ENCODE data around the gene KLK3.
"Not testable (repeated sequence)": the region's sequence is repeated elsewhere in the genome, so short reads cannot be mapped to it uniquely, and the experiment has no call there.

The KLK3 gene

DNA sequence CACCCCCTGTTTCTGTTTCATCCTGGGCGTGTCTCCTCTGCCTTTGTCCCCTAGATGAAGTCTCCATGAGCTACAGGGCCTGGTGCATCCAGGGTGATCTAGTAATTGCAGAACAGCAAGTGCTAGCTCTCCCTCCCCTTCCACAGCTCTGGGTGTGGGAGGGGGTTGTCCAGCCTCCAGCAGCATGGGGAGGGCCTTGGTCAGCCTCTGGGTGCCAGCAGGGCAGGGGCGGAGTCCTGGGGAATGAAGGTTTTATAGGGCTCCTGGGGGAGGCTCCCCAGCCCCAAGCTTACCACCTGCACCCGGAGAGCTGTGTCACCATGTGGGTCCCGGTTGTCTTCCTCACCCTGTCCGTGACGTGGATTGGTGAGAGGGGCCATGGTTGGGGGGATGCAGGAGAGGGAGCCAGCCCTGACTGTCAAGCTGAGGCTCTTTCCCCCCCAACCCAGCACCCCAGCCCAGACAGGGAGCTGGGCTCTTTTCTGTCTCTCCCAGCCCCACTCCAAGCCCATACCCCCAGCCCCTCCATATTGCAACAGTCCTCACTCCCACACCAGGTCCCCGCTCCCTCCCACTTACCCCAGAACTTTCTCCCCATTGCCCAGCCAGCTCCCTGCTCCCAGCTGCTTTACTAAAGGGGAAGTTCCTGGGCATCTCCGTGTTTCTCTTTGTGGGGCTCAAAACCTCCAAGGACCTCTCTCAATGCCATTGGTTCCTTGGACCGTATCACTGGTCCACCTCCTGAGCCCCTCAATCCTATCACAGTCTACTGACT, at the start of gene KLK3:
Gene KLK3, plus strand, starts transcription at position 280 of the 775 bp plus-strand sequence. Its CDS starts 41 bp downstream, at position 321.
- DNase-seq, result no peak

GRCh38 chr19:50808856-50809255, 45.9 kb upstream of the KLK3 start:
- no peak for DNase-seq

DNA sequence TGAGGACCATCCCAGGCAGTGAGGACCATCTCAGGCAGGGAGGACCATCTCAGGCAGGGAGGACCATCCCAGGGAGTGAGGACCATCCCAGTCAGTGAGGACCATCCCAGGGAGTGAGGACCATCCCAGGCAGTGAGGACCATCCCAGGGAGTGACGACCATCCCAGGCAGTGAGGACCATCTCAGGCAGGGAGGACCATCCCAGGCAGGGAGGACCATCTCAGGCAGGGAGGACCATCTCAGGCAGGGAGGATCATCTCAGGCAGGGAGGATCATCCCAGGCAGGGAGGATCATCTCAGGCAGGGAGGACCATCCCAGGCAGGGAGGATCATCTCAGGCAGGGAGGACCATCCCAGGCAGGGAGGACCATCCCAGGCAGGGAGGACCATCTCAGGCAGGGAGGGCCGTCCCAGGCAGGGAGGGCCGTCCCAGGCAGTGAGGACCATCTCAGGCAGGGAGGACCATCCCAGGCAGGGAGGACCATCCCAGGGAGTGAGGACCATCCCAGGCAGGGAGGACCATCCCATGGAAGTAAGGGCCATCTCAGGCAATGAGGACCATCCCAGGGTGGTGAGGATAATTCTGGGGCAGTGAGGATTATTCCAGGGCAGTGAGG, 43.0 kb upstream of the KLK3 start:
- not testable (repeated sequence) for DNase-seq

DNA sequence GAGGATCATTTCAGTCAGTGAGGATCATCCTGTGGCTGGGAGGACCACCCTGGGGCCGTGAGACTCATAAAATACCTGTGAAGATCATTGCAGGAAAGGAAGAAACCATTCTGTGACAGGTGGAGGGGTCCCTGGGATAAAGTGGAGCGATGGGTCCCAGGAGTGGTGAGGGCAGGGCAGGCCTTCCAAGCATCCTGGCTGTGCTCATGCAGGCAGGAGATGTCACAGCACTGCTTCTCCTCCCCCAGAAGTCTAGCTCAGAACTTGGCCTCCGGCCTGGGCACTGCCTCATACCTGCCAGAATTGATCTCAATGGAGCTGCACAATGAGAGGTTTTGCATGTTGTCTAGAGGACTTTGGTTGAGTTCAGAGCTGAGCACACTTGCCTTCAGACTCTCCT, 42.2 kb upstream of the KLK3 start:
- DNase-seq, result no peak

DNA sequence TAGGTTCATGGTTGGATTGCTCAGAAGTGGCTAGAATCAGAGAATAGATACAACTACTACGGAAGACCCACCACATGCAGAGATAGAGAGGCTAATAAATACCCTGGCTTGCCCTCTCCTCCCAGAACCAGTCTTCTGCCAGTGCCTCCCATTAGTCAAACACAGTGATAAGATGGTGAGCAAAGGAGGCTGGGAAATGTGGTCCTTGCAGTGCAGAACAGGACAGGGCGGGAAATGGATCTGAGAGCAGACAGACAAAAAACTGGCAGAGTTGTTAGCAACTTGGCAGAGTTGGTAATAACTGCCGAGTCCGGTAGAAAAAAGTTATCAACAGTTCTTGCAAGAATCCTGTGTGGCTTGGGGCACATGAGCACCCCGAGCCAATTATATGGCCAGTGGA, 39.8 kb upstream of the KLK3 start:
- DNase-seq, result no peak

DNA sequence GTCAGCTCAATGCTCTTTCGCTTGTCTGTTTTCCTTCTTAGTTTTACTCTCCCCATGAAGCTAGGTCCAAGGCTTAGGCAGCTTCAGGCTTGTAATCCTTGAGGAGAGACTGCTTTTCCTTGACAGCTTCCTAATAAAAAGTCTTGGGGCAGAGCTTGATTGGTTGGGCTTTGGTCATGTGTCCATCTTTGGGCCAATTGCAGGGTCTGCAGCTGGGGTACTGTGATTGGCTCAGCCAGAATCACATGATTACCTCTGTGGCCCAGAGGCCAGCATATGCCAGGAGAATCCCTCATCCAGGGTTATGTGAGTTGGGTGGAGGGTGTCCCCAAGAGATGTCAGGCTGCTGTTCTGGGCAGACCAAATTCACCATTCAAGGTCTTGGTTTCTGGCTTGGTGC, 39.3 kb upstream of the KLK3 start:
- no peak for DNase-seq

GRCh38 chr19:50817941-50818858, 36.5 kb upstream of the KLK3 start:
- peak; percentile 81 for DNase-seq

GRCh38 chr19:50818859-50819472, 35.7 kb upstream of the KLK3 start:
- DNase-seq, result no peak

DNA sequence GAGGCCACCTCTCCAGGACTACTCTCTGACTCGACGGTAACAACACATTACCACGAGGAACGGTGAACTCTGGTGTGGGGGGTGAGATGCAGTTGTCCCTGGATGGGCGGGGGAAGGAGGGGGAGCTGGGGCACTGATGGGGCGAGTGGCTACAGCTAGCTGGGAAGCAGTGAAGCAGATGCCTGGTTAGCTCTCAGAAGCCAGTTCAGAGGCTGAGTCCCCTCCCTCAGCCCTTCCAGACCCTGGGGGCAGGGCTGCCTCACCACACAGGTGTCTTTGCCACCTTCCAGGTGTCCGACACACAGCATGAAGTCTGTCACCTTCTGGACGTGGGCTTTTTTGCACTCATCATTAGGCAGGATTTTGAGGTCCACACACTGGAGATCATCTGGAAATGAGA, 35.1 kb upstream of the KLK3 start:
- no peak for DNase-seq

GRCh38 chr19:50820086-50820485, 34.6 kb upstream of the KLK3 start:
- no peak for DNase-seq

DNA sequence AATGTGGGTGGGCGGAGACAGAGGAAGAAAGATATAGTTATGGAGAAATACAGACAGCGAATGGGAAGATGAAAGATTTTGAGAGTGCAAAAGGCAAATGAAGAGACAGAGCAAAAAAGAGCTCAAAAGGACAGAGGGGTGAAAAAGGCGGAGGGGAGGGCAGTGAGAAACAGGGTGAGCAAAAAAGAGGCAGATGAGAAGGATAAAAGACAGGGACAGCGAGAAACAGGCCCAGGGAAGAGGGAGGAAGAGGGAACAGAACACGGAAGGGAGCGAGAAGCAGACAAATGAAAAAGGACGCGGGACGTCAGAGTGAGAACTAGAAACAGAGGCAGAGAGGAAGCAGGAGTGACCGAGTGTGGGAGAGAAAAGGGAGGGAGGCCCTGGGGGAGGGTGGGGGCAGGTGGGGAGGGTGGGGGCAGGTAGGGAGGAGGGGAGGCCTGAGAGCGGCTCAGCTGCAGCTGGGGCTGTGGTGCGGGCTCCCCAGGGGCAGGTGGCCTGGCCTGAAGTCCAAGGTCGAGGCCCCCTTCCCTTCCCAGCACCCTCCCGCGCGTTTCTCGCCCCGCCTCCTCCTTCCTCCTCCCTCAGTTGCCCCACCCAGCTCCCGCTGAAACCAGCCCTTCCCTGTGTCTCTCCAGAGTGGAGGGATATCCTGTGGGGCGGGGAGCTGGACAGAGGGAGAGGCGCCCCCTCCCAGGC, 34.0 kb upstream of the KLK3 start:
- no peak for DNase-seq

GRCh38 chr19:50821248-50821612, 33.5 kb upstream of the KLK3 start:
- DNase-seq, result no peak

DNA sequence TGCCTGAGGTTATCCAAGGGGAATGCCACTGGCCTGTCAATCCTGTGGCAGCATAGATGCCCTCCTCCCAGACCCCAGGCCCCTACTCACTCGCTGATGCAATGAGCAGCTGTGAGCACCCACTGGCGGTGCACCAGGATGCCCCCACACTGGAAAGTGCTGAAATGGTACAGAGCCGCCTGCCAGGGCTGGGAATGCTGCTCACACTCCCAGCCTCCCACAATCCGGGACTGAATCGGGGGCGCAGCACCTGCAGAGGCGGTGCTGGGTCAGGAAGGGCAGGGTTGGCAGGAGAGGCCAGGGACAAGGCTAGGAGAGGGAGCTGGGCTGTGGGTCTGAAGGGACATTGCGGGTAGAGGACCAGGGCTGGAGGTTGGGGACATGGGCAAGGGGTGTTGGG, 33.1 kb upstream of the KLK3 start:
- no peak for DNase-seq

DNA sequence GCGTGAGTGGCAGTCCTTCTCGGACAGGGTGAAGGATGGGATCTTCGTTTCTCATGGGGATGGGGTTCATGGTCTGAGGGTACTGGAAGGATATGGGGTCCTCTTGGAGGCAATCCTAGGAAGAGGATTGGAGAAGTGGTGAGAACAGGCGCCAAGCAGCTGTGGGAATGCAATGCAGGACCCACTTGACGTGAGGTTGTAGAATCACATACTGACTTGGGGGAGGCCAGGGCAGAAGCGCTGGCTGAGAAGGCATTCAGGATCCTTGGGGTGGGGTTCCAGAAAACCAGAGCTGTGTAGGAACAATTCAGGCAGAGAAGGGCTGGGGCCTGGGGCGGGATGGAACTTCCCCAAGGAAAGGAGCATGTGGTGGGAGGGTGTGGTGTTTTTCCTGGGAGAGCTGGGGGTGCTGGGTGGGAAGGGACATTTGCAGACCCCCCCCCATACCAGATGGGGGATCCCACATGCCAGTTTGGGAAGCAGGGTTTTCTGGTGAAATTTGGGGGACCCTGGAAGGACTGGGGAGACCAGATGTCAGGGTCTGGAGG, 32.0 kb upstream of the KLK3 start:
- DNase-seq, result no peak

- no peak for DNase-seq
These were observed 31.2 kb upstream of the KLK3 start, which contains the start of gene KLK1 for GRCh38 chr19:50823389-50824042. TSS of gene KLK1 (minus strand) at chr19:50823787. CDS start at chr19:50823748, 39 bp downstream.

- DNase-seq, result no peak
These were observed 28.0 kb upstream of the KLK3 start for GRCh38 chr19:50826492-50827240.

DNA sequence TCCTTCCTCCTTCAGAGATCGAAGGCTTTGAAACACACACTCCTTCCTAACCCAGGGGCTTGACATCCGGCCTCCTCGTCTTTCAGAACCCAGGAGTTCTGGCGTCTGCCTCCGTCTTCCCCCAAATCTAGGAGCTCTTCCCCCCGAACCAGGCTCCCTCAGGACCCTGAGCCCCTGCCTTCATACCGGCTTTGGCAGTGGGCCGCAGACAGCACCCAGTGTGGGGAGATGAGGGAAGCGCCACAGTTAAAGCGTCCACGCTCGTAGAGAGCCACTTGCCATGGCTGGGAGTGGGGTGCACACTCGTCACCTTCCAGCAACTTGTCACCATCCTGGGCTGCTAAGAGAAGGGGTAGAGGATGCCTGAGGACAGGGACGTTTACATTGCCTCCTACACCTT, 27.2 kb upstream of the KLK3 start:
- no peak for DNase-seq

DNA sequence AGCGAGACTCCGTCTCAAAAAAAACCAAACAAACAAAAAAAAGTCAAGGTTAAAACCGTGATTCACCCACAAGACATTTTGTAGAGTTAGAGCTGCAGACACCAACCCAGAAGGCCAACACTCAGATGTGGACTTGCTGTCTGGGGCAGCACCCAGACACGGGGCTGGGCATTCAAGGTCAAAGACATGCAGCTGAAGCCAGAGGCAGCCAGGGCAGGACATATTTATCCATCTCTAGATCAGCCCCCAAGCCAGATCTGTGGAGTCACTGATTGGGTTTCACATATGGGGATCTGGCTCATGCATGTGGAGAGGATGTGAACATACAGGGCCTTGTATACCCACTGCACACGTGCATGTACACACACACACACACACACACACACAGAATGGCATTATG, 24.9 kb upstream of the KLK3 start:
- DNase-seq, result no peak

DNA sequence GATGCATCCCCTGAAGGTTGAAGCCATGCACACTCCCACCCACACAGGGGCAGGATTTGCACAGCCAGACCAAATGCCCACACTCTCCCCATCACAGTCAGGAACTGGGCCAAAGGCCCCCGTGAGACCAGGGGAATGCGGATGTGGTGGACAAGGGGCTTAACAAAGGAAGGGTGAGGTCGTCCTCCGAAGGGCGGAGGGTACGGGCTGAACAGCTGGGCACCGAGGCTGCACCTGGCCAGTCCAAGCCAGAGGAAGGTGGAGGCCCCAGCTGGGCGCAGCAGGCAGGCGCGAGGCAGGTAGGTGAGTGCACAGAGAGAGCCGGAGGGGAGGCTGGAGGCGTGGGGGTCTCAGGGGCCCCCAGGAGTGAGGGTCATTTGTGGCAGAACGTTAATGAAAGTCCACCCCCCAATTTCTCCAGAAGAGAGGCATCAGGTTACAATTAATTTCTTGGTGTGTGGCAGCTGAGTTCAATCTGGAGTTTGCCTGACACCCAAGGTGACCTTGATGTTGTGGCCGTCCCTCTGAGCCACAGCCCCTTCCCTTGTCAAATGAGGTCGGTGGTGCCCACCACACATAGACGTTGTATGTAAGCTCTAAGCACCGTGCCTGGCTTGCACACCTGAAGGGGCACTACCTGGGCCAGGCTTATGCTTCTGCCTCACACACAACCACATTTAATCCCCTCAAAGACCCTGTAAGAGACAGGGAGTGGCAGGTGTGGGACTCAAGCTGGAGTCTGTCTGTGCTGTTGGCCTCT, 24.3 kb upstream of the KLK3 start:
- no peak for DNase-seq

- no peak for DNase-seq
These were observed 23.7 kb upstream of the KLK3 start for GRCh38 chr19:50831026-50831396.

Measured in activated CD4-positive, alpha-beta T cell treated with anti-CD3 and anti-CD28 coated beads, Interleukin-2, Interleukin-6, amounts not matched to agents 100 ng/mL and 50 ng/mL, durations not matched to agents 16 hours and 8 hours (primary cell).